ENCODE measurements around the gene KIAA1549. TPM values are rescaled to one million over a fixed set of nuclear protein-coding genes. Genes with fewer than 3 reads are reported as not detected.

Gene KIAA1549
- total and polyA plus RNA-seq, 3 donors from 2014 or later = 4.4 to 8.0 (median 7.4) TPM

- no peaks in the 10 kb centered on the region for H3K9me3 ChIP-seq
- TF ChIP-seq POLR2A (IDR thresholded peaks at IDR 0.05) (no peak), CTCF (IDR thresholded peaks at IDR 0.05) (no peak)
- H3K4me1 ChIP-seq = no peaks in the 10 kb centered on the region
- no peak for DNase-seq
- intact Hi-C loops (cut with DNase I; ENCODE audit: low total_unique reads) = no loop called here
- H3K4me3 ChIP-seq = no peak overlapping the region
- H3K27me3 ChIP-seq = no peaks in the 10 kb centered on the region
- WGBS, 2 donors = 94 to 95% methylated on average over 8 of the region's 8 CpGs
- H3K27ac ChIP-seq = no peak overlapping the region
- H3K36me3 ChIP-seq (ENCODE audit: low read depth, missing control alignments) = no peaks in the 10 kb centered on the region
These were observed 55.0 kb downstream of the KIAA1549 start for GRCh38 chr7:138926241-138926612.

DNA sequence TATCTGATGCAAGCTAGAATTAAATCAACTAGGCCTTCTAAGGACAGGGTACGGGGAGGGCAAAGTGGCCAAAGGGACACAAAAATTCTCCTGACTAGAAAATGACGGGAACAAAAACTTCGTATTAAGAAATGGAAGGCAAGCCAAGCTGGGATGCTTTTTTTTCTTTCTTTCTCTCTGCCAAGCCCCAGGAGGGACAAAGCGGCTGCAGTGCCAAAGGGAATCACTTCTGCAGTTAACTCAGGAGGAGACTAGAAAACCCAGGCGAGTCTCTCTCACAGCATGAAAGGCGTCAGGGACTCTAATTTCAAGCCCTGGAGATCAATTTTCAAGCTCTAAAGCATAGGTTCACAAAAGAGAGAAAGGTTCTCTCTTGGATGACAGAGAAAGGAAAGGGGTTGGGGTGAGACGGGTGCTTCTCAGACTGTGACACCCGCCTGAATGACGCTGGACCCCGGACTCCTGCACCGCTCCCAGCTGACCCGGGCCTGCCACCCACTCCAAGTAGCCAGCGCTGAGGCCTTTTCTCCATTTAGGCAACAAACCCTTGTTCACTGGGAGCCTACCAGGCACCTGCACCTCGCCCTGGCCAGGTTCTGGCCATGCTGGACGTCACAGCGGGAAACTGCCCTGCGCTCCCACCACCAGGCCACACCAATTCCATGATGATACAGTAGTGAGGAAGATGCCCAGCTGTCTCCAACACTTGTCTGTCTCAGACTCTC, 56.5 kb downstream of the KIAA1549 start:
- no peaks in the 10 kb centered on the region for H3K27me3 ChIP-seq
- WGBS, 2 donors = 73 to 80% methylated on average over 16 to 17 of the region's 17 CpGs
- H3K4me1 ChIP-seq = no peaks in the 10 kb centered on the region
- no peak for TF ChIP-seq POLR2A (IDR thresholded peaks at IDR 0.05)
- TF ChIP-seq CTCF (IDR thresholded peaks at IDR 0.05) = no peak
- no peak for DNase-seq
- no peaks in the 10 kb centered on the region for H3K36me3 ChIP-seq (ENCODE audit: low read depth, missing control alignments)
- no peak overlapping the region for H3K4me3 ChIP-seq
- no peak overlapping the region for H3K27ac ChIP-seq
- H3K9me3 ChIP-seq = no peaks in the 10 kb centered on the region
- intact Hi-C loops (cut with DNase I; ENCODE audit: low total_unique reads) = no loop called here

GRCh38 chr7:138921277-138921676, 59.9 kb downstream of the KIAA1549 start:
- no peaks in the 10 kb centered on the region for H3K4me1 ChIP-seq
- no peak overlapping the region for H3K4me3 ChIP-seq
- H3K27me3 ChIP-seq = no peaks in the 10 kb centered on the region
- no peaks in the 10 kb centered on the region for H3K36me3 ChIP-seq (ENCODE audit: low read depth, missing control alignments)
- TF ChIP-seq CTCF (IDR thresholded peaks at IDR 0.05) (no peak), POLR2A (IDR thresholded peaks at IDR 0.05) (no peak)
- no peak overlapping the region for H3K27ac ChIP-seq
- WGBS, 2 donors = 94 to 97% methylated on average over 11 of the region's 11 CpGs
- no peaks in the 10 kb centered on the region for H3K9me3 ChIP-seq
- intact Hi-C loops (cut with DNase I; ENCODE audit: low total_unique reads) = no loop called here
- DNase-seq = no peak

- intact Hi-C loops (cut with DNase I; ENCODE audit: low total_unique reads) = no loop called here
- Histone ChIP-seq H3K4me1 (no peaks in the 10 kb centered on the region), H3K27me3 (no peaks in the 10 kb centered on the region), H3K36me3 (ENCODE audit: low read depth, missing control alignments) (no peaks in the 10 kb centered on the region), H3K9me3 (no peaks in the 10 kb centered on the region), H3K27ac (no peak overlapping the region), H3K4me3 (no peak overlapping the region)
- 82 to 92% methylated on average over 5 of the region's 5 CpGs for WGBS, 2 donors
- DNase-seq = no peak
- TF ChIP-seq POLR2A (IDR thresholded peaks at IDR 0.05) = no peak
- no peak for TF ChIP-seq CTCF (IDR thresholded peaks at IDR 0.05)
These were observed 61.3 kb downstream of the KIAA1549 start for GRCh38 chr7:138919911-138920310.

DNA sequence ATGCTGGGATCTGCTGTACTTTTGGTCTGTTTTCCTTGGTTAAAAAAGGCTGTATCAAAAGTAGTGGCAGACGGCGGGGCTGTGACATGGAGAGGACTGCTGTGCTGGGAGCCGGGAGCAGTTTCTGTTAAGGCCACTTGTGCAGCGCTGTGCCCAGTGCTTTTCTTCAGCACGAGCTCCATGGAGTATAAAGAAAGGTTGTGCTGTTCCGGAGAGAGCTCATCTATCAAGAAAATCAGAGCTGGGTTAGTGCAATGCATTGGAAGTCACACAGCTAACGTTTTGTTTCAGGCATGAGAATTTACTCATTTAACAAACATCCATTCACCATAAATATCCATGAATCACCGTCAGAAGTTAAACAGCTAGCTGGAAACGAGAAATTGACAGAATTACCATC, 62.0 kb downstream of the KIAA1549 start:
- H3K36me3 ChIP-seq (ENCODE audit: low read depth, missing control alignments) = no peaks in the 10 kb centered on the region
- no peak overlapping the region for H3K4me3 ChIP-seq
- TF ChIP-seq CTCF (IDR thresholded peaks at IDR 0.05) (no peak), POLR2A (IDR thresholded peaks at IDR 0.05) (no peak)
- no peaks in the 10 kb centered on the region for H3K4me1 ChIP-seq
- no peaks in the 10 kb centered on the region for H3K9me3 ChIP-seq
- DNase-seq = no peak
- no peaks in the 10 kb centered on the region for H3K27me3 ChIP-seq
- 88 to 93% methylated on average over 9 of the region's 9 CpGs for WGBS, 2 donors
- intact Hi-C loops (cut with DNase I; ENCODE audit: low total_unique reads) = no loop called here
- no peak overlapping the region for H3K27ac ChIP-seq

Data from testis (tissue), 3 donors.